ENCODE results near the gene RHOT1.

DNA sequence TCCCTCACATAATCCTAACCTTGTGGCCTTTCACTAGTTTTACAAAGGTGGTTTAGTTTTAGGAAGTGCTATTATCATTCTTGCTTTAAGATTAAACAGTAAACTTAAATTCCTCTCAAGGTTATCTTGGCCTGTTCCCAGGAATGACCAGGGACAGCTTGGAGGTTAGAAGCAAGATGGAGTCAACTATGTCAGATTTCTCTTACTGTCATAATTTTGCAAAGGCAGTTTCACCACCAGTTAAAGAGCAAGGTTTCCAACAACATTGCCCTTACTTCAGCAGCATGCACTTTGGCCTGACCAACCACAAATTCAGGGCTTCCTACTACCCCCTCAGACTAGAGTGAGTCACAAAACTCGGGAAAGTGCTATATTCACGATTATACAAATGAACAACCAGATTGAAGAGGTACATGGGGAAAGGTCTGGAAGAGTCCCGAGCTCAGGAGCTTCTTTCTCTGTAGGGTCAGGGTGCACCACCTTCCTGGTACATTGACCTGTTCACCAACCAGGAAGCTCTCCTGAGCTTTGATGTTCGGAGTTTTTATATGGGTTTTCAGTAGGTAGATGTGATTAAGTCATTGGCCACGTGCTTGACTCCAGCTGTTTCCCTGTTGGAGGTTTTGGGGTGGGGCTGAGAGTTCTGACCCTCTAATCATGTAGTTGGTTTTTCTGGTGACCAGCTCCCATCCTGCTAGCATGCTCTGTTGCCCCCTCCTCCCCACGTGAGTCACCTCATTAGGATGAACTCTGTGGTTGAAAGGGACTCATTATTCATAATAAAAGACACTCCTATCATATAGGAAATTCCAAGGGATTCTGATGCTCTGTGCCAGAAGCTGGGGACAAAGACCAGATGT is 19.4 kb downstream of the RHOT1 start:
- TF ChIP-seq, protein P1, sequence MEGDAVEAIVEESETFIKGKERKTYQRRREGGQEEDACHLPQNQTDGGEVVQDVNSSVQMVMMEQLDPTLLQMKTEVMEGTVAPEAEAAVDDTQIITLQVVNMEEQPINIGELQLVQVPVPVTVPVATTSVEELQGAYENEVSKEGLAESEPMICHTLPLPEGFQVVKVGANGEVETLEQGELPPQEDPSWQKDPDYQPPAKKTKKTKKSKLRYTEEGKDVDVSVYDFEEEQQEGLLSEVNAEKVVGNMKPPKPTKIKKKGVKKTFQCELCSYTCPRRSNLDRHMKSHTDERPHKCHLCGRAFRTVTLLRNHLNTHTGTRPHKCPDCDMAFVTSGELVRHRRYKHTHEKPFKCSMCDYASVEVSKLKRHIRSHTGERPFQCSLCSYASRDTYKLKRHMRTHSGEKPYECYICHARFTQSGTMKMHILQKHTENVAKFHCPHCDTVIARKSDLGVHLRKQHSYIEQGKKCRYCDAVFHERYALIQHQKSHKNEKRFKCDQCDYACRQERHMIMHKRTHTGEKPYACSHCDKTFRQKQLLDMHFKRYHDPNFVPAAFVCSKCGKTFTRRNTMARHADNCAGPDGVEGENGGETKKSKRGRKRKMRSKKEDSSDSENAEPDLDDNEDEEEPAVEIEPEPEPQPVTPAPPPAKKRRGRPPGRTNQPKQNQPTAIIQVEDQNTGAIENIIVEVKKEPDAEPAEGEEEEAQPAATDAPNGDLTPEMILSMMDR (IDR thresholded peaks at IDR 0.05), result no peak
- no peak for TF ChIP-seq POLR2A (IDR thresholded peaks at IDR 0.05)

All from lower leg skin (tissue), 3 donors.